GM18498 (cell line): ENCODE results near the gene UQCRC1.
"Not testable (repeated sequence)": the region's sequence is repeated elsewhere in the genome, so short reads cannot be mapped to it uniquely, and the experiment has no call there.

ENCODE experiments used
- ATAC-seq: cut with Tn5 transposase; IDR thresholded peaks from one replicate; pipeline ENCODE4 v1.9.1; 2021; ENCODE audit warnings: mild to moderate bottlenecking, moderate library complexity; ENCODE audit not compliant: unreplicated experiment

UQCRC1 gene

DNA sequence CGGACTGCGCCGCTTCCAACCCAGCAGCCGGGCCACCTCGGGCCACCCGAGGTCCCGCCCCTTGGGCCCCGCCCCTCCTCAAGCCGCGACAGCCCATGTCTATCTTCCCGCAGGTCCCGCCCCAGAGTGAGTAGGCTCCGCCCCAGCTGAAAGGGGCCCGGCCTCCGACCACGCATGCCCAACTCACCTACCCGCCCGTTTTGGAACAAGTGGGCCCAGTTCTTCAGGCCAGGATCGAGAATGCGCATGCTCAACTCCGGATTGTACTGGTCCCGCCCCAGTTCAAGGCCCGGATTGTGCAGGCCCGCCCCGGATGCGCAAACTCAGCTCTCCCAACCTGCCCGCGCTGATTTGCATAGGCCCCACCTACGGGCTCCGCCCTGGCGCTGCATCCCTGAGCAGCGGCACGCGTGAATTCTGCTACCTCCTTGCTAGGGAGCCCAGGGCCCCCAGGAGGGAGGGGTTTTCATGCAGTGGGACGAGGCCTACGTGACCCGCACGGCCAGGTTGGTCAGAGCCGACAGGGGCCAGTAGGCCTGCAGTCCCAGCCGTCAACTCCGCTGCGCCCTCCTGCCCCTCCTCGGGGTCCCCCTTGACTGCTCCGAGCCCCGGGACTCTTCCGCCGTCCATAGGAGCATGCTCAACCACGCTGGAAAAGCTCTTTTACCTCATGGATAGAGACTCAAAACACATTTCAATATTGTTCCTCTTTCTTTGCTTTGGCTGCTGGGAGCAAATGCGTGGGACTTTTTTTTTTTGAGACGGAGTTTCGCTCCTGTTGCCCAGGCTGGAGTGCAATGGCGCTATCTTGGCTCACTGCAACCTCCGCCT is 52.4 kb downstream of the UQCRC1 start, which contains the start of gene PFKFB4:
PFKFB4 (minus strand) TSS at position 8 of the 831 bp plus-strand sequence. CDS start 26 bp downstream, outside the sequence.
- peak; percentile 90 for ATAC-seq

GRCh38 chr3:48555949-48556795 is 53.3 kb downstream of the UQCRC1 start:
- no peak for ATAC-seq

DNA sequence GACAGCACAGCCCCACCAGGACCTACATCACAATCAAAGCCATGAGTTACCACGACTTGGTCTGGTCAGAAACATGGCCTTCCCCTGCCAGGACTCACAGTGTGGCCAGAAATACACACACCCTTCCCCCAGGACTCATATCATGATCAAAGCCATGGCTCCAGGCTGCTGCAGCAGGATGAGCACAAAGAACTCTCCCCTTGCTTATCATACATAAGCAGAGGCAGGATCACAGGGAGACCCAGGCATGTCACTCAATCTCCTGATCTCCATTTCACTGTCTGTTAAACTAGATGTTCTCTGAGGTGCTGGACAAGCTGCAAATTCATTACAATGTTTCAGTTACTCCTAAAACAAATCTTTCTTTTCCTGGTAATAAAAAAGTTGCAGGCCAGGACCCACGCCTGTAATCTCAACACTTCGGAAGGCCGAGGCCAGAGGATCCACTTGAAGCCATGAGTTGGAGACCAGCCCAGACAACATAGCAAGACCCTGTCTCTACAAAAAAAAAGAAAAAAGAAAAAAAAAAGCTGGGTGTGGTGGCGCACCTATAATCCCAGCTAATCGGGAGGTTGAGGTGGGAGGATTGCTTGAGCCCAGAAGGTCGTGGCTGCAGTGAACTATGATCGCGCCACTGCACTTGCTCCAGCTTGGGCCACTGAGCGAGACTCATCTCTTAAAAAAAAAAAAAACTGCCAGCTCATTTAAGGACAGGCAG is 54.1 kb downstream of the UQCRC1 start:
- ATAC-seq: no peak

- no peak for ATAC-seq
Observed at GRCh38 chr3:48553886-48554845, 55.3 kb downstream of the UQCRC1 start.

- no peak for ATAC-seq
Observed at GRCh38 chr3:48553361-48553760, 56.1 kb downstream of the UQCRC1 start.

- no peak for ATAC-seq
Observed at GRCh38 chr3:48552111-48552951, 57.1 kb downstream of the UQCRC1 start.

DNA sequence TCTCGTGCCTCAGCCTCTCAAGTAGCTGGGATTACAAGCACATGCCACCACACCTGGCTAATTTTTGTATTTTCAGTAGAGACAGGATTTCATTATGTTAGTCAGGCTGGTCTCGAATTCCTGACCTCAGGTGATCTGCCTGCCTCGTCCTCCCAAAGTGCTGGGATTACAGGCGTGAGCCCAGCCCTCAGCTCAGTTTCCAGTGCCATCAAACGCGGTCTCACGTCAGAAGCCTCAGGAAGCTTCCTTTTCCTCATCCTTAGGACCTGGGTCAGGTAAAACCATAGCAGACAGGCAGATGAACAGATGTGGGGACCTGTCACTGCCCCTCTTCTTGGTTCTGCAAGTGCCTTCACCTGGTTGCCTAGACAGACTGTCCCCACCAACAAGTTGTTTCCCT is 57.8 kb downstream of the UQCRC1 start:
- not testable (repeated sequence) for ATAC-seq
